SK-N-MC (cell line): ENCODE measurements around the gene OR8B12.

Experiments used
- DNase-seq: peaks from one replicate; pipeline ENCODE4 v3.0.0-alpha.2; 2011; ENCODE audit warnings: low read depth, low spot score
- H3K27ac ChIP-seq: fragments of 200-600 bp; sonication (generic); 2 replicates; pipeline ENCODE4 v1.5.1; 2016; ENCODE audit warnings: mixed run types
- H3K36me3 ChIP-seq: fragments of 200-600 bp; sonication (generic); 2 replicates; pipeline ENCODE4 v1.6.1; 2017; ENCODE audit warnings: antibody characterized with exemption, low read length, mixed read lengths; ENCODE audit not compliant: insufficient read depth
- H3K4me3 ChIP-seq: fragments of 200-600 bp; sonication (generic); 2 replicates; pipeline ENCODE4 v1.5.1; 2016
- H3K9ac ChIP-seq: fragments of 200-600 bp; sonication (generic); 2 replicates; pipeline ENCODE4 v1.8.0; 2017; ENCODE audit warnings: mixed run types, mixed read lengths; ENCODE audit not compliant: insufficient read length
- H3K9me3 ChIP-seq: fragments of 200-600 bp; sonication (generic); 2 replicates; pipeline ENCODE4 v1.6.1; 2017; ENCODE audit warnings: low read depth, mild to moderate bottlenecking, antibody characterized with exemption, low read length, moderate library complexity, mixed read lengths
- EZH2 ChIP-seq: fragments of 200-600 bp; sonication (generic); IDR thresholded peaks from one replicate; pipeline ENCODE4 v1.6.1; 2017; ENCODE audit warnings: antibody characterized with exemption
- FOXP2 ChIP-seq: optimal IDR thresholded peaks from 2 replicates; pipeline ENCODE3; 2011; ENCODE audit warnings: mild to moderate bottlenecking, moderate library complexity; ENCODE audit not compliant: insufficient read depth; ENCODE audit errors: extremely low read length, control extremely low read depth
- POLR2AphosphoS5 ChIP-seq: IDR thresholded peaks from 2 replicates; pipeline ENCODE4 v1.6.1; 2012; ENCODE audit warnings: mild to moderate bottlenecking, low read depth, low read length, borderline replicate concordance

The OR8B12 gene

GRCh38 chr11:124577716-124578427 is 34.4 kb upstream of the OR8B12 start:
- Histone ChIP-seq H3K4me3 (no peak overlapping the region), H3K27ac (no peak overlapping the region), H3K9ac (no peak overlapping the region), H3K36me3 (no peaks in the 10 kb centered on the region), H3K9me3 (no peaks in the 10 kb centered on the region)
- DNase-seq, result no peak
- no peak for TF ChIP-seq FOXP2
- no peak for TF ChIP-seq POLR2AphosphoS5
- TF ChIP-seq EZH2, result no peak

DNA sequence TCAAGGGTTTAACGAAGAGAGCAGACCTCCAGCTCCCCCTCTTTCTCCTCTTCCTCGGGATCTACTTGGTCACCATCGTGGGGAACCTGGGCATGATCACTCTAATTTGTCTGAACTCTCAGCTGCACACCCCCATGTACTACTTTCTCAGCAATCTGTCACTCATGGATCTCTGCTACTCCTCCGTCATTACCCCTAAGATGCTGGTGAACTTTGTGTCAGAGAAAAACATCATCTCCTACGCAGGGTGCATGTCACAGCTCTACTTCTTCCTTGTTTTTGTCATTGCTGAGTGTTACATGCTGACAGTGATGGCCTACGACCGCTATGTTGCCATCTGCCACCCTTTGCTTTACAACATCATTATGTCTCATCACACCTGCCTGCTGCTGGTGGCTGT is 26.7 kb upstream of the OR8B12 start:
- Histone ChIP-seq H3K4me3 (no peak overlapping the region), H3K36me3 (no peaks in the 10 kb centered on the region), H3K9ac (no peak overlapping the region), H3K9me3 (no peaks in the 10 kb centered on the region), H3K27ac (no peak overlapping the region)
- no peak for DNase-seq
- TF ChIP-seq EZH2 (no peak), FOXP2 (no peak), POLR2AphosphoS5 (no peak)

DNA sequence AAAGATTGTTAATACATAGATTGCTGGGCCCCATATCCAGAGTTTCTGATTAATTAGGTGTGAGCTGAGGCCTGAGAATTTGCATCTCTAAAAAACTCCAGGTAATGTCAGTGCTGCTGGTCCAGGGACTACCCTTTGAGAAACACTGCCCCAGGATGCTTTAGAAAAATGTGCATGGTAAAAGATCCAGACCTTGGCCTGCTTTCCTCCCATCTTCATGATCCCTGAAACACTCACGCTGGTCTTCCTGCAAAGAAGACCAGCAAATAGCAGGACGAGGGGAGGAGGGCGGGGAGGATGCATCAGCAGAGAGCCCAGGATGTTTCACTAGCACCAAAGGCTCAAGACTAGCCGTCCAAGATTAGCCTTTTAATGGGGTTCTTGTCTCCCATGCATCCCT is 26.2 kb upstream of the OR8B12 start, which contains the start of gene OR8A1:
Gene OR8A1, plus strand, starts transcription at position 301 of the 400 bp plus-strand sequence. CDS start 123 bp downstream, outside the sequence.
- Histone ChIP-seq H3K9ac (no peak within 1 kb of the TSS), H3K36me3 (no peaks in the 10 kb centered on the region), H3K4me3 (no peak within 1 kb of the TSS), H3K9me3 (no peaks in the 10 kb centered on the region), H3K27ac (no peak within 1 kb of the TSS)
- DNase-seq, result no peak
- TF ChIP-seq EZH2 (no peak), FOXP2 (no peak), POLR2AphosphoS5 (no peak)

DNA sequence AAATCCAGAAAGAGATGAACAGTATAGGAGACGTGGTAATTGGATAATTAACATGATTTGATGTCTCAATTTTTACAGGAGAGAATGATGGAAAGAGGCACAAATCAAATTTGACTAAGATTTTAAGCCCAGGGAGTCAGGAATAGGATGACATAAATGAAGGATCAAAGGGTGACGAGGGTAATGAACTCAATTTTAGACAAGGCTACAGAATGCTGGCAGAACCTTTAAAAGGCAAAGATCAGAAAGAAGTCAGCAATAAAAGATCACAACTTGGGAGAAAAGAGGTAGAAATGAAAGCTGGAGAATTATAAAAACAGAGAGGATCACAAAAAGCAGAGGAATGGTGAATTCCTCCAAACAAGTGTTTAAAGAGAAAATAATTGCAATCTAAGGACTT is 13.4 kb upstream of the OR8B12 start:
- no peak overlapping the region for H3K27ac ChIP-seq
- H3K4me3 ChIP-seq, result no peak overlapping the region
- TF ChIP-seq POLR2AphosphoS5 (no peak), EZH2 (no peak), FOXP2 (no peak)
- H3K9ac ChIP-seq, result no peak overlapping the region
- DNase-seq, result no peak
- H3K9me3 ChIP-seq, result no peaks in the 10 kb centered on the region
- H3K36me3 ChIP-seq, result no peaks in the 10 kb centered on the region

DNA sequence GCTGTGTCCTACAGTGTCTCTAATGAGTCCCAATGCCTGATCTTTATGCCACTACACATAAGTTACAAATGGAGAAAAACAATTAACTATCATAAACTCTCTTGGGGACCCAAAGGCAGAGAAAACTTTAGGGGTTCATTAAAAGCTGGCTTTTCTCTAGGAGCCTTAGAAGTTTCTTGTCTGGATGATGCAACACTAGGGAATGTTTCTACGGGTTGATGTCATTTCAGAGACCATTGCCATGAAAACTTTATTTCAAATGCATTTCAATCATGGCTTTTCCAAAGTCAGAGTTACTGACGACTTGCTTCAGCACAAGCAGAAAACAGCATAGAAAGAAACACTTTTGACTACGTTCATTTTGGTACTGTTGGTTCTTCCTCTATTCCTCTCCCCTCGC is 8.5 kb upstream of the OR8B12 start:
- no peak overlapping the region for H3K4me3 ChIP-seq
- no peaks in the 10 kb centered on the region for H3K9me3 ChIP-seq
- DNase-seq, result no peak
- H3K36me3 ChIP-seq, result no peaks in the 10 kb centered on the region
- no peak overlapping the region for H3K27ac ChIP-seq
- no peak for TF ChIP-seq FOXP2
- TF ChIP-seq POLR2AphosphoS5, result no peak
- TF ChIP-seq EZH2, result no peak
- no peak overlapping the region for H3K9ac ChIP-seq

DNA sequence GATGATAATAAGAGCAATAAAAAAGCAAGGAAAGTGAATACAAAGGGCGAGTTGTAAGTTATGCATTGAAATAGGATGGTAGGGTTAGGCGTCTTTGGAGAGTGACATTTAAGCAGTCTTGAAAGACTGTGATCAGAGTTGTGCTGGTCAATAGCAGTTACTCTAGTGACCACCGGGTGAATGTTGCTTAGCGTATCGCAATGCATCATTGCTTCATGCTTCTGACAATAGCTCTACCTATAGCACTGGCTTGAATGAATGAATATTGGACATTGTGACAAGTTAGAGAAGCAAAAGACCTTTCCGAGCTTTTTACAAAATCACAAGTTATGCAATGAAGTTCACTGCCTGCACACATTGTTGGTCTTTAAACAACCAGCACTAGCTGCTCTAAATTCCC is 7.7 kb upstream of the OR8B12 start:
- Histone ChIP-seq H3K27ac (no peak overlapping the region), H3K4me3 (no peak overlapping the region), H3K36me3 (no peaks in the 10 kb centered on the region), H3K9me3 (no peaks in the 10 kb centered on the region), H3K9ac (no peak overlapping the region)
- TF ChIP-seq EZH2 (no peak), FOXP2 (no peak), POLR2AphosphoS5 (no peak)
- DNase-seq, result no peak

- Histone ChIP-seq H3K27ac (no peak overlapping the region), H3K9me3 (no peaks in the 10 kb centered on the region), H3K4me3 (no peak overlapping the region), H3K9ac (no peak overlapping the region), H3K36me3 (no peaks in the 10 kb centered on the region)
- DNase-seq, result no peak
- TF ChIP-seq POLR2AphosphoS5, result no peak
- no peak for TF ChIP-seq FOXP2
- TF ChIP-seq EZH2, result no peak
Observed at GRCh38 chr11:124543145-124543544, 309 bp downstream of the OR8B12 start.

- H3K4me3 ChIP-seq, result no peak overlapping the region
- TF ChIP-seq EZH2, result no peak
- no peak for TF ChIP-seq FOXP2
- TF ChIP-seq POLR2AphosphoS5, result no peak
- H3K9me3 ChIP-seq, result no peaks in the 10 kb centered on the region
- H3K9ac ChIP-seq, result no peak overlapping the region
- H3K27ac ChIP-seq, result no peak overlapping the region
- H3K36me3 ChIP-seq, result no peaks in the 10 kb centered on the region
- no peak for DNase-seq
Observed at GRCh38 chr11:124541204-124541603, 2.2 kb downstream of the OR8B12 start.

DNA sequence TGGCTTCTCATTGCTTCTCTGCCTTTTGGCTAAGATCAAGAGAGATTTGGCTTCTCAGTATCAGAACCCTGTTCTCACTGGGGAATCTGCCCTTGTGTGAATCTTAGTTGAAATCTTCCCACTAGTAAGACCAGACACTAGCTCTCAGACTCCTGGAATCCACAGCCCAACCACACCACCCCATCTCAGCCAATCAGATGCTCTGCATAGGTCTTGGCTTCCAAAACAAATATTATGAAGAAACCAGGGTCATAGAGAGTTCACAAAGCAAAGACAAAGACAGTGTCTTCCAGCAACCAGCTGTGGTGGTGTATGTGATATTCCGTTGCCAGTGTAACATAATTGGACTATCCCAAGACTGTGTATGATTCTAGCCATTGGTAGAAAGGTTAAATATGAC is 5.4 kb downstream of the OR8B12 start:
- H3K27ac ChIP-seq, result no peak overlapping the region
- DNase-seq, result no peak
- no peaks in the 10 kb centered on the region for H3K36me3 ChIP-seq
- no peak overlapping the region for H3K4me3 ChIP-seq
- TF ChIP-seq EZH2, result no peak
- TF ChIP-seq FOXP2, result no peak
- H3K9ac ChIP-seq, result no peak overlapping the region
- no peaks in the 10 kb centered on the region for H3K9me3 ChIP-seq
